Activated CD4-positive, alpha-beta memory T cell treated with anti-CD3 and anti-CD28 coated beads, Interleukin-2, amount 10 ng/mL, durations not matched to agents 7 days and 5 days (primary cell): ENCODE results near the gene ANKUB1. TPM values are rescaled to one million over a fixed set of nuclear protein-coding genes. Genes with fewer than 3 reads are reported as not detected.

Experiments
- CTCF ChIA-PET: fragments of 350-600 bp; sonication (Branson Sonifier 250); formaldehyde crosslinking; loops from one replicate; lab custom pipeline; 2021; ENCODE audit warnings: antibody characterized with exemption, inconsistent platforms; lab: Charles Lee
- POLR2A ChIA-PET: fragments of 350-600 bp; sonication (Branson Sonifier 250); formaldehyde crosslinking; loops from one replicate; lab custom pipeline; 2021; ENCODE audit warnings: antibody characterized with exemption; lab: Charles Lee
- DNase-seq: peaks from one replicate; pipeline ENCODE4 v3.0.0-alpha.2; 2020
- H3K27ac Mint-ChIP-seq: one replicate; pipeline ENCODE4 v1.8.0; 2021; ENCODE audit warnings: mild to moderate bottlenecking, mixed read lengths
- H3K27me3 Mint-ChIP-seq: one replicate; pipeline ENCODE4 v1.8.0; 2021; ENCODE audit warnings: mixed read lengths
- H3K36me3 Mint-ChIP-seq: one replicate; pipeline ENCODE4 v1.8.0; 2021; ENCODE audit warnings: low read depth, mixed read lengths
- H3K4me1 Mint-ChIP-seq: one replicate; pipeline ENCODE4 v1.8.0; 2021; ENCODE audit warnings: mixed read lengths
- H3K4me3 Mint-ChIP-seq: one replicate; pipeline ENCODE4 v1.8.0; 2021; ENCODE audit warnings: mild to moderate bottlenecking, mixed read lengths
- H3K9me3 Mint-ChIP-seq: one replicate; pipeline ENCODE4 v1.8.0; 2021; ENCODE audit warnings: mixed read lengths
- total RNA-seq, 2 experiments: library from RNA; stranded (reverse); gene quantifications; one replicate each; pipeline ENCODE4 v1.2.3, GENCODE V29; 2021

Gene ANKUB1
- total RNA-seq, 2 experiments from 2014 or later: not detected

DNA sequence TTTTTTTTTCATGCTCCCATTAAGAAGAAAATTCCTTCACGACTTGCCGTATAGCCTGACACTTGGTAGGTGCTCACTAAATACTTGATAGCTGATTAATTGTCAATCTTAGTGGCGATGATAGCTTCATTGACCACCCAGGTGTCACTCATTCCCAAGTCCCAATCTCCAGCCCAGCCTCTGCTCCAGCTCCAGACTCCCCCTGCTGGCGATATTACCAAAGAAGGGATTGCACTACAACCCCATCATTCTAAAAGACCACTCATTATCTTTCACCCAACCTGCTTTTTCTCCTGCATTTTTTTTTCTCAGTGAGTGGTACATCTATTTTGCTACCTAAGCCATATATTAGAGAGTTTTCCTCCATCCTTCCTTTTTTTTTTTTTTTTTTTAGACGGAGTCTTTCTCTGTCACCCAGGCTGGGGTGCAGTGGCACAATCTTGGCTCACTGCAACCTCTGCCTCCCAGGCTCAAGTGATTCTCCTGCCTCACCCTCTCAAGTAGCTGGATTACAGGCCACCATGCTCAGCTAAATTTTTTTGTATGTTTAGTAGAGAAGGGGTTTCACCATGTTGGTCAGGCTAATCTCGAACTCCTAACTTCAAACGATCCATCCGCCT lies 20.6 kb downstream of the ANKUB1 start:
- Mint-ChIP-seq H3K9me3 (no peaks in the 10 kb centered on the region), H3K4me3 (no peak overlapping the region), H3K27me3 (peaks cover 17% of the 10 kb centered on the region), H3K27ac (no peak overlapping the region), H3K4me1 (no peaks in the 10 kb centered on the region), H3K36me3 (no peaks in the 10 kb centered on the region)
- DNase-seq: peak; percentile 28
- ChIA-PET POLR2A (no interaction called here), CTCF (interaction anchor here (0.7 to 3.7 kb wide), 27 partner anchors 11 to 359 kb away, joined by 3 to 26 read pairs (median 4); partner anchors contain the start of gene COMMD2)

DNA sequence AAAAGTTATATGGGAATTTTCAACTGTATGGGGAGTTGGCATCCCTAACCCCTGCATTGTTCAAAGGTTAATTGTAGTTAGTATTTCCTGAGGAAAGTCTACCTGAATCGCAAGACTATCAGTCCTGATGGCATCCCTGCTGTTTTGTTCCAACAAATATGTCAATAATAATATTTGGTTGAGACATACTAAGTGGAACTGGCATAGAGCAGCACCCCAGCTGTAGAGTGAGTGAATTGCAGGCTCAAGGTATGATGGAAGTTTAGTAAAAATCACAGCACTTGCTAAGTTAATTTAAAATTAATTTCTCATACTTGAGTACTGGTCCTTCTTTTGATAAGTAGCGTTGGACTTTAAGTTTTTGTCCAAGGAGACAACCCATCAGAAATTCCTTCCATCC lies 22.1 kb downstream of the ANKUB1 start:
- Mint-ChIP-seq H3K36me3 (no peaks in the 10 kb centered on the region), H3K27me3 (peaks cover 28% of the 10 kb centered on the region), H3K4me3 (no peak overlapping the region), H3K4me1 (no peaks in the 10 kb centered on the region), H3K27ac (no peak overlapping the region), H3K9me3 (no peaks in the 10 kb centered on the region)
- ChIA-PET POLR2A (no interaction called here), CTCF (interaction anchor here (0.6 to 3.7 kb wide), 9 partner anchors 18 to 279 kb away, joined by 3 to 26 read pairs (median 13); partner anchors contain the start of gene COMMD2)
- no peak for DNase-seq

DNA sequence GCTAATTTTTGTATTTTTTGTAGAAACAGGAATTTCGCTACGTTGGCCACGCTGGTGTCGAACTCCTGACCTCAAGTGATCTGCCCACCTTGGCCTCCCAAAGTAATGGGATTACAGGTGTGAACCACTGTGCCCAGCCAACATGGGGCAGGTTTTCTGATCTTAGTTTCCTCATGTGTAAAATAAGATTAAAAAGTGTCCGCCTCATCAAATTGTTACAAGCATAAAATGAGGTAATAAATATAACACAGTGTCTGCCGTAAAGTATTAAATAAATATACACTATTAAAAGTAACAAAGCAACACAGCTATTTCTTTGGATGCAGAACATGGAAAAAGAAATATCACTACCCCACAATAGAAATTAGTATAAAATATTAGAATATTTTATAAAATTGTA lies 23.6 kb downstream of the ANKUB1 start:
- no peak for DNase-seq
- ChIA-PET CTCF (no interaction called here), POLR2A (no interaction called here)
- Mint-ChIP-seq H3K9me3 (no peaks in the 10 kb centered on the region), H3K4me3 (no peak overlapping the region), H3K36me3 (no peaks in the 10 kb centered on the region), H3K27ac (no peak overlapping the region), H3K27me3 (peaks cover 33% of the 10 kb centered on the region), H3K4me1 (no peaks in the 10 kb centered on the region)

DNA sequence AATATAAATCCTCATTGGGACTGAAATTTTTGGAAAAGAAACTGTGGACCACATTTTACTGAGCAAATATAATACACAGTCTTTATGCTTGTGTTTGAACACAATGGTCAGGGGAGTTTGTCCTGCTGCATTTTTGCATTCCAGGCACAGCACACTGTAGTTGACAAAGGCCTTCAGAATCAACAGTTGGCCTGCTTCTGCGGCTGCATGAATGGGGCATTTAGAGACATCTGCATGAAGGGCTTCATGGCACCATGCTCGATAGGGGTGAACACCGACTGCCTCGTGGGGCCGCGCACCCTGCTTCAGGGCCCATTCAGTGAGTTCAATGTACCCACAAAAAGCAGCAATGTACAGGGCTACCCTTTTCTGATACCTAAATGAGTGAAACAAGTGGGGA lies 24.6 kb downstream of the ANKUB1 start:
- Mint-ChIP-seq H3K4me3 (no peak overlapping the region), H3K27ac (no peak overlapping the region), H3K4me1 (no peaks in the 10 kb centered on the region), H3K9me3 (no peaks in the 10 kb centered on the region), H3K36me3 (no peaks in the 10 kb centered on the region), H3K27me3 (peaks cover 33% of the 10 kb centered on the region)
- CTCF ChIA-PET: interaction anchor here (0.7 to 1.1 kb wide), 2 partner anchors 199 to 237 kb away, joined by 3 read pairs; no protein-coding TSS in a partner anchor
- POLR2A ChIA-PET: no interaction called here
- DNase-seq: no peak

DNA sequence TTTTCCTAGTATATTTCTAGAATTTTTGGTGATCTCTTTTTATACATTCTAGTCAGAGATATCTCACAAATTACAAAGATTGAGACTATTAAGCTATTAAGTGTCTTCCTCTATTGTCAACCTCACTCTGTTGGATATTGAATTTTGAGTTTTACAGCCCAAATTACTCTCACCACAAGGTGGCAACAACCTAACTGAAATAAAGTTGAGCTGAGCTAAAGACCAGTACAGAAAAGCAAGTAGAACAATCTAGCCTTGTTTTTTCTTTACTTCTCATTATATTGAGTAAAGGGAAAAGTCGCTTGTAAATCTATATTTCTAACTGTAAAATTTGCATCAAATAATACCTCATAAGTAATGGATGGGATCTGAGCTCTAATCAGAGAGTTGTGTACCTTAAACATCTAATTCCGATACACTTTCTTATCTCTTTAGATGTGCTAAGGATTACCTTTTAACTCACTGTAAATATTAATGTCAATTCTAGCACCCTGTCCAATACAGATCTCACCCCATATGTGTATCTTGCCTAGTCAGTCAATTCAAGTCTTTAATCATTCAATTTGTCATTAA lies 26.5 kb downstream of the ANKUB1 start:
- no peaks in the 10 kb centered on the region for H3K4me1 Mint-ChIP-seq
- peaks cover 32% of the 10 kb centered on the region for H3K27me3 Mint-ChIP-seq
- POLR2A ChIA-PET: no interaction called here
- H3K27ac Mint-ChIP-seq: no peak overlapping the region
- no peak for DNase-seq
- no peaks in the 10 kb centered on the region for H3K36me3 Mint-ChIP-seq
- H3K9me3 Mint-ChIP-seq: no peaks in the 10 kb centered on the region
- CTCF ChIA-PET: interaction anchor here (1.0 to 3.4 kb wide), 7 partner anchors 10 to 276 kb away, joined by 3 to 28 read pairs (median 4); partner anchors contain the start of gene COMMD2
- no peak overlapping the region for H3K4me3 Mint-ChIP-seq

DNA sequence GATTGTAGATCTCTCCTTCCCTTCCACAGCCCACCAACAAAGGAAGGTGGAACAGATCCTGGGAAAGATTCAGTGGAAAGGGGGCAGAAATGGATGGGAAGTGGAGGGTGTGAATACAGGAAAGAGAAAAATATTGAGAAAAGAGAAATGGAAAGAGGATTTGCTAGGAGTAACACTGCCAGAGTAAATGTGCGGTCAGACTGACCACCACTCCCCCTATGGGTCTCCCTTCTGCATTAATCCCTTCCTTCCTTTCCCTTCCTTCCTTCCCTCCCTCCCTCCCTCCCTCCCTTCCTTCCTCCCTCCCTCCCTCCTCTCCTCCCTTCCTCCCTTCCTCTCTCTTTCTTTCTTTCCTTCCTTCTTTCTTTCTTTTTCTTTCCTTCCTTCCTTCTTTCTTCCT lies 28.1 kb downstream of the ANKUB1 start:
- Mint-ChIP-seq H3K36me3 (no peaks in the 10 kb centered on the region), H3K4me1 (no peaks in the 10 kb centered on the region), H3K27ac (no peak overlapping the region), H3K27me3 (peaks cover 34% of the 10 kb centered on the region), H3K4me3 (no peak overlapping the region), H3K9me3 (no peaks in the 10 kb centered on the region)
- ChIA-PET CTCF (interaction anchor here (2.0 to 3.4 kb wide), 2 partner anchors 12 to 44 kb away, joined by 12 to 28 read pairs; partner anchors contain the start of gene COMMD2), POLR2A (no interaction called here)
- DNase-seq: no peak

DNA sequence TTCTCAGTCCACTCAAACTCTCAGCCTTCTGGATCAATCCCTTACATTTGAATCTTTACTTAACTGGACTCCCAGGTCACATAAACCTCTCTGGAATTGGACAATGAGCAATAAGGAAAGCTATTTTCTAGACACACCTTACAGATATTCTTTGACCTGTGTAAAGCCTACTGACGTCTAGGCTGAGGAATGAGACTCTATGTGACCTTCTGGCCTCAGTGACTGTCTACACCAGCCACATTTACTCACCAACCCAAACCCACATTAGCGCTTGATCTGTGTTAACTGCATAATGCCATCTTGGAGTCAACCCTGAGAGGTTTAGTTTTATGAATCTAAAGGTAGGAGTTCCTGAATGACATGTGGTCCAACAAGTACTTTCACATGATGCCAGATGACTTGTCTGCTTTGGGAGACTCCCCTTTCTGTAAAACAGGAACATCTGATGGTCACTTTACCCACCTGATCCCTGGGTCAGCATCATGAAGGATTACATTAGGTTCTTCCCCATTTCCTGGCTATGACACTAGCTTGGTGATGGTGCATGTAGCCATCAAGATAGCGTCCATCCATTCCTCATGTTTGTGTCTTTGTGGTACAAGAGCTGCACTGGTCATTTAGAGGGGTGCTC lies 28.7 kb downstream of the ANKUB1 start:
- H3K4me3 Mint-ChIP-seq: no peak overlapping the region
- CTCF ChIA-PET: interaction anchor here (1.0 to 3.4 kb wide), 3 partner anchors 9 to 44 kb away, joined by 3 to 28 read pairs (median 3); no protein-coding TSS in a partner anchor
- H3K27ac Mint-ChIP-seq: no peak overlapping the region
- peaks cover 32% of the 10 kb centered on the region for H3K27me3 Mint-ChIP-seq
- no peak for DNase-seq
- H3K9me3 Mint-ChIP-seq: no peaks in the 10 kb centered on the region
- H3K4me1 Mint-ChIP-seq: no peaks in the 10 kb centered on the region
- H3K36me3 Mint-ChIP-seq: no peaks in the 10 kb centered on the region
- POLR2A ChIA-PET: no interaction called here

DNA sequence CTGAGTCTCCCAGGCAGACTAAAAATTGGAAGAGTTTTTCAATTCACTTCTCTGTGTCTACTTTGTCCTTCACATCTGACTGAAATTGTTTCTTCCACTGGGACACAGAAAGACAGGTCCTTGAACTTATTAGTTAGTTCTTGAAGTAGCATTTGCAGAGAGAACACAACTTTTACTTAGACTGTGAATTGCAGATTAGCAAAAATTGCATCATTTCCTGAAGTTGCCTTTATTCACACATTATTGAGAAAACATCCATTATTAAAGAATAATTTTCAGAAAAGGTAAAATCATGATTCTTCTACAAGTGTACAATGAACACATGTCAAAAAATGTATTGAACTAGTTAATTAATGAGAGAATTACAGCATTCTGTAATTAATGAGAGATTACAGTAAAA lies 38.6 kb downstream of the ANKUB1 start:
- peaks cover 5% of the 10 kb centered on the region for H3K27me3 Mint-ChIP-seq
- CTCF ChIA-PET: interaction anchor here (3.1 to 4.8 kb wide), 2 partner anchors 55 to 184 kb away, joined by 23 to 32 read pairs; no protein-coding TSS in a partner anchor
- peaks cover 32% of the 10 kb centered on the region for H3K4me1 Mint-ChIP-seq
- no peak overlapping the region for H3K4me3 Mint-ChIP-seq
- peaks cover 13% of the 10 kb centered on the region for H3K36me3 Mint-ChIP-seq
- H3K27ac Mint-ChIP-seq: no peak overlapping the region
- H3K9me3 Mint-ChIP-seq: no peaks in the 10 kb centered on the region
- POLR2A ChIA-PET: interaction anchor here (2.7 kb wide), 1 partner anchor 60 kb away, joined by 22 read pairs; the partner anchor contains the start of gene RNF13
- DNase-seq: no peak

DNA sequence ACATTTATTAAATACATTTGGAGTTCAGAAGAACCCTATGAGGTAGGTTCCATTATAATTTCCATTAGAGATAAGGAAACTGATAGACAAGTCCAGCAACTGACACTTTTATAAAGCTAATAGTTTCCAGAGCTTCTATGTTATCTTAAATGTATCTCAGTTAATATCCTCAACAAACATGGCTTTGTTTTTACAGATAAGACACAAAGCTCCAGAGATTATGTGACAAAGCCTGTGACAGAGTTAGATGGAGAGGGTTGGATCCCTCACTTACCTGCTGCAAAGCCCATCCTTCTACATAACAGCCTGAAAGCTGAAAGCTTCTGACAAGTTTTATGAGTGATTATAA lies 39.6 kb downstream of the ANKUB1 start:
- ChIA-PET CTCF (interaction anchor here (0.9 to 4.8 kb wide), 16 partner anchors 13 to 198 kb away, joined by 3 to 32 read pairs (median 4); no protein-coding TSS in a partner anchor), POLR2A (interaction anchor here (0.8 to 2.7 kb wide), 8 partner anchors 48 to 793 kb away, joined by 3 to 22 read pairs (median 4); partner anchors contain the start of genes RNF13, SERP1 and WWTR1)
- H3K4me1 Mint-ChIP-seq: peaks cover 32% of the 10 kb centered on the region
- DNase-seq: no peak
- no peaks in the 10 kb centered on the region for H3K9me3 Mint-ChIP-seq
- H3K27ac Mint-ChIP-seq: peak overlapping the region; percentile 82
- H3K36me3 Mint-ChIP-seq: peaks cover 22% of the 10 kb centered on the region
- peak overlapping the region; percentile 95 for H3K4me3 Mint-ChIP-seq
- H3K27me3 Mint-ChIP-seq: peaks cover 5% of the 10 kb centered on the region

DNA sequence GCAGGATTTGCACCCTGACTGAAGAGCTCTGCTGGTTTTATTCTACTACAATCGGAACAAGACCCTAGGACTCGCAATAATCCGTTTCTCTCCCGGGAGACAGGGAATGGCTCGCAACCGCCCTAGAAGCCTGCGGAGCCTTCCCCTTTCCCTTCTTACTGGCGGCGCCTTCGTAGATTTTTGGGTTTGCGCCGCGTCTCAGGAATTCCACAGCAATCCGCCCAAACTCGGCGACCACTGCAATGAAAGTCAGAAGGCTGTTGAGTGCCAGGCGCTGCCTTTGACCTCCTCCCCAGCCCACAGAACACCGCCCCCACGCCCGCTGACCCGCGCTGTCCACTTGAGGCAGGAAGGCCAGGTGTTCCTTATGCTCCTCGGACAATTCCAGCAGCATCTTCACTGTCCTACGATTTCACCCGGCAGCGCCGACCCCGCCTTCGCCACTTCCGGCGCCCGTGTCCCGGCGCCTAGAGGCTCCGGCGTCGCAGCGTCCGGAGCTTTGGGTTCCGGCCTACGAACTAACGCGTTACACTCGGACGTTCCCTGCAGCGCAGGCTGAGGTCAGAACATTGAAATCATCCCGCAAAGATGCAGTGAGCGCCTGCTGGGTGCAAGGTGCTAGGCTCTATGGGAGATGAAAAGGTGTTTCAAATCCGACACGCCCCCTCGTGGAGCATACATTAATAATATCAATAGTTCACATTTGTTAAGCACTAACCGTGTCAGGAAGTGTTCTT lies 40.1 kb downstream of the ANKUB1 start, which contains the start of gene COMMD2:
TSS of gene COMMD2 (minus strand) at position 439 of the 737 bp plus-strand sequence. CDS start at position 394, 45 bp downstream.
- H3K27ac Mint-ChIP-seq: peak within 1 kb of the TSS; percentile 82
- ChIA-PET POLR2A (interaction anchor here (0.8 to 2.7 kb wide), 10 partner anchors 13 to 794 kb away, joined by 3 to 22 read pairs (median 4); partner anchors contain the start of genes RNF13, SERP1 and WWTR1), CTCF (interaction anchor here (0.7 to 4.8 kb wide), 22 partner anchors 13 to 631 kb away, joined by 3 to 32 read pairs (median 5); partner anchors contain the start of gene RNF13)
- no peaks in the 10 kb centered on the region for H3K9me3 Mint-ChIP-seq
- peaks cover 26% of the 10 kb centered on the region for H3K36me3 Mint-ChIP-seq
- H3K4me3 Mint-ChIP-seq: peak within 1 kb of the TSS; percentile 95
- peak; percentile 82 for DNase-seq
- H3K27me3 Mint-ChIP-seq: peaks cover 5% of the 10 kb centered on the region
- H3K4me1 Mint-ChIP-seq: peaks cover 32% of the 10 kb centered on the region

DNA sequence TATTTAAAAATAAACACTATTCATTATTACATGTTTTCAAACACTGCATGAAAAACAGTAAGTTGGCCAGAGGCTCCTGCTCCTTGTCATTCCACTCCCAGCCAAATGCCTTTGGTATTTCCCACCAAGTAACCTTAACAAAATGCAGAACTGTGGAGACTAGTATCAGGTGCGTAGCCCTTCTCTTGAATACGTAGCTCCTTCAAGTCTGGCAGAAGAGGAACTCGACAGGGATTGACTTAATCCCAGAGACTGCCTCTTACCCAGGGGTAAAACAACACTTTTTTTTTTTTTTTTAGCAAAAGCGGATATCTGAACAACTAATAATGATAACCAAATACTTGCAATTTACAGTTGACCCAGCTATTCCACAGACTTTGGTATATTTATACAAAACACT lies 40.8 kb downstream of the ANKUB1 start:
- CTCF ChIA-PET: interaction anchor here (0.7 to 4.8 kb wide), 12 partner anchors 14 to 631 kb away, joined by 3 to 32 read pairs (median 7); partner anchors contain the start of gene RNF13

DNA sequence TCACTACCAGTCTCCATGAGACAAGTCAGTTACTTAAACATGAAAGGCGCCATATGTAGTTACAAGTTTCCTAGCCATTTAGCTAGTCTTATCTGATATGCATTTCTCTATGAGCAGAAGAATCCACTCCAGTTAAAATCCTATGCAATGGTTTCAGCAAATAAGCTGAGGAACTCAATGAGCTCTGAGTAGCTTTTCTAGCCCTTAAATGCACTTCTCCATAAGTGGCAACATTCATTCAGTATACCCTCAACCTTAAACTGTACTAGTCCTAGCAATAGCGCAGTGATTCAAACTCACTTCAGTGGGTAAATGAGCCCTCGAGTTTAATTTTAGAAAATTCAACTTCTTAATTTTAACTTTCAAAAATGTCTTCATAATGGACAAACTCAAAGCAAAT lies 47.7 kb downstream of the ANKUB1 start:
- Mint-ChIP-seq H3K36me3 (peaks cover 63% of the 10 kb centered on the region), H3K4me3 (no peak overlapping the region), H3K4me1 (no peaks in the 10 kb centered on the region), H3K27me3 (no peaks in the 10 kb centered on the region), H3K9me3 (no peaks in the 10 kb centered on the region), H3K27ac (no peak overlapping the region)
- no peak for DNase-seq
- CTCF ChIA-PET: interaction anchor here (1.0 kb wide), 1 partner anchor 26 kb away, joined by 3 read pairs; no protein-coding TSS in a partner anchor
- POLR2A ChIA-PET: no interaction called here

More for the DNA sequence above, 40.8 kb downstream of the ANKUB1 start:
- POLR2A ChIA-PET: interaction anchor here (0.7 to 2.7 kb wide), 7 partner anchors 12 to 95 kb away, joined by 3 to 22 read pairs (median 3); partner anchors contain the start of genes RNF13 and WWTR1
- peak overlapping the region; percentile 95 for H3K4me3 Mint-ChIP-seq
- peaks cover 31% of the 10 kb centered on the region for H3K36me3 Mint-ChIP-seq
- peak overlapping the region; percentile 82 for H3K27ac Mint-ChIP-seq
- no peaks in the 10 kb centered on the region for H3K9me3 Mint-ChIP-seq
- H3K27me3 Mint-ChIP-seq: peaks cover 2% of the 10 kb centered on the region
- peaks cover 32% of the 10 kb centered on the region for H3K4me1 Mint-ChIP-seq
- no peak for DNase-seq
